GM20000 (cell line): Measurements from ENCODE around the gene CS.

ENCODE experiments used
- DNase-seq: peaks from one replicate; pipeline ENCODE4 v3.0.0; 2012; ENCODE audit warnings: low spot score
- TF ChIP-seq, protein P1 (sequence below): IDR thresholded peaks from 2 replicates; pipeline ENCODE4 v1.5.1; 2012; ENCODE audit warnings: mild to moderate bottlenecking, control low read depth; ENCODE audit errors: extremely low read depth, missing control alignments

The CS gene

DNA sequence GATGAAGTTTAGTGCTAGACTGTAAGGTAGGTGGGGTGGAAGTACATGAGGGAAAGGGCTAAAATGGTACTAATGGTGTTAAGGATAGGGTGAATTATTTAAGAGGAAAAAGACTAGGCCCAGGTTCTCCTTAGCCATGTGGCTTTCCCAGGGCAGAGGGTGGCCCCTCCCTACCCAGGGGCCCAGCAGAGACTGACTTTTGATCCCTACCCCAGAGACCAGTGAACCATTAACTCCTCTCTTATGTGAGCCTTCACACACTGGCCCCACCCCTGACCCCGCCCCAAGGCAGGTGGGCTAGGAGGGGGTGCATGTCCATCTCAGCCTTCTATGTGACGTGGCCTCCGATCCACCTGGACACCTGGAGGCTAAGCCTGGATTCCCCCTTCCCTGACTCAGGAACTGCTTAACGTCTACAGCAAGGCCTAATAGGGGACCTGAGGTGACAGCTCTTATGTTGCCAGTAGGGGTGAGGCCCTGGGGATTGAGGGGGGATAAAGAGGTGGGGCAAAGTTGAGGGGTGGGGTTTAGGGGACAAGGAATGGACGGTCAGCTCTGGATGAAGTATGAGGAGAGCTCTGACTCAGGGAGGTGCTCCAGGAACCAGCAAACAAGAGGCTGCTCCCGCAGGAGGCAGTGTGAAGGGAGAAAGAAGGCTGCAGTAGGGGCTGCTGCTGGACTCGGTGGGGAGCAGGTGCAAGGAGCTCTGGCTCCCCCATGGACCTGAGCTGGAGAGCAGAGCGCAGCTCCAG lies 69.5 kb downstream of the CS start:
- DNase-seq = no peak

DNA sequence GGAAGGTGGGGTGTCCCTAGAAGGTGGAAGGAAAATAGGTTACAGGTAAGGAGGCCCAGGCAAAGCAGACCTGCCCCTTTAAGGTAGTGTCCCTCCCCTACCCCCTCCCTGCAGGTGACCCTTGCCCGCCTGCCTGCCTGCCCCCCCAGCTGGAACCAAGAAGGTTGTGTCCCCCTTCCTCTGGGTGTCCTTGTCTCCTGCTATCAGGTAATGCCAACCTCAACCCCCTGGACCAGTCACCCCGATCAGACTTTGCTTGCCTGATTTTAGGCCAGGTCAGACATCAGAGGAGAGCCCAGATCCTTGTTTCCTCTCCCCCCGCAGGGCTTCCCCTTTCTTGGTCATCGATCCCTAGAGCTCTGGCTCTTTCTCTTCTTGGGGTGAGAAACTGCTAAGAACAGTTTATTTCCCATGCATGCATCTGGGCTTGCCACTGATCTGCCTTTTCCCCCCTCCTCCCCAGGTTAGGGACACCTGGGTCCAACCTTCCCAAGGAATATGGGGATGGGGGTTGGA lies 70.2 kb downstream of the CS start, which contains the start of gene SLC39A5:
Gene SLC39A5, plus strand, starts transcription at position 136 of the 516 bp plus-strand sequence. CDS start 1,224 bp downstream, outside the sequence.
- TF ChIP-seq, protein P1, sequence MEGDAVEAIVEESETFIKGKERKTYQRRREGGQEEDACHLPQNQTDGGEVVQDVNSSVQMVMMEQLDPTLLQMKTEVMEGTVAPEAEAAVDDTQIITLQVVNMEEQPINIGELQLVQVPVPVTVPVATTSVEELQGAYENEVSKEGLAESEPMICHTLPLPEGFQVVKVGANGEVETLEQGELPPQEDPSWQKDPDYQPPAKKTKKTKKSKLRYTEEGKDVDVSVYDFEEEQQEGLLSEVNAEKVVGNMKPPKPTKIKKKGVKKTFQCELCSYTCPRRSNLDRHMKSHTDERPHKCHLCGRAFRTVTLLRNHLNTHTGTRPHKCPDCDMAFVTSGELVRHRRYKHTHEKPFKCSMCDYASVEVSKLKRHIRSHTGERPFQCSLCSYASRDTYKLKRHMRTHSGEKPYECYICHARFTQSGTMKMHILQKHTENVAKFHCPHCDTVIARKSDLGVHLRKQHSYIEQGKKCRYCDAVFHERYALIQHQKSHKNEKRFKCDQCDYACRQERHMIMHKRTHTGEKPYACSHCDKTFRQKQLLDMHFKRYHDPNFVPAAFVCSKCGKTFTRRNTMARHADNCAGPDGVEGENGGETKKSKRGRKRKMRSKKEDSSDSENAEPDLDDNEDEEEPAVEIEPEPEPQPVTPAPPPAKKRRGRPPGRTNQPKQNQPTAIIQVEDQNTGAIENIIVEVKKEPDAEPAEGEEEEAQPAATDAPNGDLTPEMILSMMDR = no peak
- no peak for DNase-seq

More for the DNA sequence above, 69.5 kb downstream of the CS start:
- TF ChIP-seq, protein P1 = no peak

DNA sequence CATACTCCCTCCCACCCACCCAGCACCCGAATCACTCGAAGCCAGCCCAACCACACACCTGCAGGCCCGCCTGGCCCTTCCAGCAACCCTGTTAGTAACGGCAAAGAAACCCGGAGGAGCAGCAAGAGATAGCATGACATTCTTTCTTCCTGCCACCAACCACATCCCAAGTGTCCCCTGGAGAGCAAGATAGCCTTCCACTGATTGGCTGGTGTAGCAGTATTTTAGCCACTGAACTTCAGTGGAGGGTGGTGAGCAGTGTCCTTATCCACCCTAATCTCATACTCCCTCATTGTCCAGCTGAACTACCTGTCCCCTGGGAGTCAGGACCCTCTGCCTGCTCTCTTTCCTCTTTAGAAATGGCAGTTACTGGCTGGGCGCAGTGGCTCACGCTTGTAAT lies 71.0 kb downstream of the CS start:
- TF ChIP-seq, protein P1 = no peak
- no peak for DNase-seq

DNA sequence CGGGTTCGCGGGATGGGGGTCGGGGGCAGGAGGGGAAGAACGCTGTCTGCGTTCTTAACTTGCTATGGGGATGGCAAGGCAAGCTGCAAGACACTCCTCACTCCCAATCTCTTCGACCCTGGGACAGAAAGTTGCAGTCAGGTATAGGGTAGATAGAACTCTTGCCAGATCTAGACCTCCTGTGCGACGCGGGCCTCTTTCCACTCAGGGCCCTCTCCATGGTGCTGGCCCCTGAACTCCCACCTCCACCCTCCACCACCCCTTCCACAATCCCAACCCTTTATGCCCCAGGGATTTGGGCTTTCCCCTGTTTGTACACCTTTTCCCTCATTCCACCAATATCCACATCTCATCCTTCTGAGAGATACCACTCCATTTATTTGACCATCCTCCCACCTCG lies 75.2 kb downstream of the CS start:
- DNase-seq = peak; percentile 15
- TF ChIP-seq, protein P1 = no peak

DNA sequence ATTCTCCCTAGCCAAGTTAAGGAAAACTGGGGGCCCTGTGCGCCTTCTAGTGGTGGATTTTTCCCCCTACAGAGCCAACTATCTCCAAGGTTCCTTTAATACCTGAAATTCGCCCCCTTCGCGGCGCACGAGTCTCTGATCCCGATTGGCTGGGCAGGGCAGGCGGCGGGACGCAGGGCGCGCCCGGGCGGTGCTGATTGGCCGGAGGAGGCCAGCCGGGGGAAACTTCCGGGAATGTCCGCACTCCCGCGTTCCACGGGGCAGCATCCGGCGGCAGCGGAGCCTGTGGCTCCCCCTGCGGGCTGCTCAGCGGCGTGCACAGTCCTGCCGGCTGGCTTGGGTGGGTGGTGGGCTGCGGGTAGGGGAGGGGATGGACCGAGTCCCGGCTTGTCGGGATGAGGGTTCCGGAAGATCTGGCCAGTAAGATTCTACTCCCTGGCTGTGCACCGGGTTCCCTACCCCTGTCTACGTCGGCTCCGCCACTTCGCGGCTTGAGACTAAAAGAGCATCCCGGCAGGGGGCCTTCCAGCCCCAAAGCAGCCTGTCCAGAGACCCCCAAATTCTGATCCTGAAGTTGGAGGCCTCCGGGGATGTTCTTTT lies 75.9 kb downstream of the CS start, which contains the start of gene NABP2:
Gene NABP2, plus strand, starts transcription at position 241 of the 600 bp plus-strand sequence. CDS start 515 bp downstream, outside the sequence.
- TF ChIP-seq, protein P1 = peak; percentile 74
- peak; percentile 98 for DNase-seq

DNA sequence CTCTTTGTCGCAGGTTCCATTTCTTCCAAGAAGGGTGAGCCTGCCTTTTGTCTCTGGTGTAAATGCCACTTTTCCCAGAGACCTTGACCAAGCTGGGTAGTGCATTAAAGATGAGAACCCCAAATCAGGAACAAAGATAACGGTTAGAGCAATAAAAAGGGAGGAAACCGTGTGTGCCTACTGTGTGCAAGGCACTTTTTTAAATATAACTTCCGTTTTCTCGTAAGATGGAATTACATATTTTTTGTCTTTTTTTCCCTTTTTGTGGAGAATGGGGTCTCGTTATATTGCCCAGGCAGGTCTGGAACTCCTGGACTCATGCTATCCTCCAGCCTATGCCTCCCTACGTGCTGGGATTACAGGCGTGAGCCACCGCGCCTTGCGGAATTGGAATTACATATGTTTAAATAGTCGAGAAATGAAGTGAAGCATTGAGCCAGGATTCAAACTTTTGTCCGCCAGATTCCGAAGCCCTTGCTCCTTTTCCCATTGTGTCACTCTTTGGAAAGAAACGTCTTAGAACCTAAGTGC lies 76.5 kb downstream of the CS start:
- TF ChIP-seq, protein P1 = no peak
- DNase-seq = no peak

DNA sequence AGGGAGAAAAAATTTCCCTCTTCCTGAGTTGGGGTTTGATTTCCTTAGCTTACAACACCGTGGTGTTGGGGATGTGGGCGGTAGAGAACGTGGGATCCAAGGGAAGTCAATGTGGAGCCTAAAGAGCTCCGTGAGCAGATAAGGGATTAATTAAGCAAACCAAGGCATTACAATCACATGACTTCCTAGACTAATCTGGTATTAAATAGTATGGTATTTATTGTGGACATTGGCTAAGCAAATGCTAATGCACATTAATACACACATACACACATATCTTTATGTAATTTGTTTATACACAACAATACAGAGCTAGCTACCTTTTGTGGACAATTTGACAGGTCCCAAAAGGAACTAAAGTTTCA lies 77.6 kb downstream of the CS start:
- DNase-seq = no peak
- TF ChIP-seq, protein P1 = no peak
